HepG2 (cell line): ENCODE data around the gene NOTCH3. TPM values are rescaled to one million over a fixed set of nuclear protein-coding genes. Genes with fewer than 3 reads are reported as not detected.
A peak's percentile ranks its signal among the peaks of the same experiment; 100 is the strongest.

Experiments
- TEAD3 ChIP-seq: optimal IDR thresholded peaks from 2 replicates; pipeline ENCODE3; 2016; ENCODE audit warnings: borderline replicate concordance
- YY1 ChIP-seq: IDR thresholded peaks from 2 replicates; pipeline ENCODE4 v1.6.1; 2011; ENCODE audit warnings: low read length, low read depth, moderate library complexity, mild to moderate bottlenecking; ENCODE audit not compliant: insufficient read depth, insufficient replicate concordance
- ZNF704 ChIP-seq: sonication (generic); formaldehyde crosslinking; IDR thresholded peaks from 2 replicates; pipeline ENCODE4 v1.8.1; 2023; ENCODE audit warnings: mild to moderate bottlenecking, inconsistent platforms, moderate library complexity, missing genetic modification reagents, borderline replicate concordance
- ZNF740 ChIP-seq: sonication (generic); formaldehyde crosslinking; IDR thresholded peaks from 2 replicates; pipeline ENCODE4 v1.4.0; 2020; ENCODE audit warnings: missing genetic modification reagents
- polyA plus RNA-seq, 8 experiments: library from polyadenylated mRNA; depleted of rRNA in 3 of 8; stranded (reverse) in 7 of 8; unstranded in 1 of 8; fragments of >200 nt; fragmentation: Illumina TruSeq in 4 of 8; extraction: Trizol in 4 of 8; gene quantifications; 2 replicates each; pipeline versions ENCODE4 v1.2.1 to v1.2.3, GENCODE V29; 2011 to 2016; ENCODE audit warnings: low read depth in 4 of 8, missing spikeins in 1 of 8, mixed read lengths in 1 of 8; ENCODE audit not compliant: insufficient read depth in 1 of 8
- total RNA-seq, 5 experiments: library from RNA; depleted of rRNA; stranded (reverse); fragments of >200 nt; fragmentation: Illumina TruSeq; extraction: Trizol; gene quantifications; 2 replicates each; pipeline ENCODE4 v1.2.3, GENCODE V29; 2016; ENCODE audit warnings: low read depth in 1 of 5
- TF ChIP-seq, protein P1 (sequence below): IDR thresholded peaks from 2 replicates; pipeline ENCODE4 v1.6.1; 2012; ENCODE audit warnings: low read length, improper control_type of control experiment

The NOTCH3 gene
- total and polyA plus RNA-seq, 2 of the 13 experiments (the other 11 are each of a cell fraction or from before 2014, with no cell fraction given): 0.09 to 0.28 TPM

GRCh38 chr19:15199661-15200552, 888 bp downstream of the NOTCH3 start (continued):
- TF ChIP-seq ZNF704 (CRISPR knock-in tag) (no peak), YY1 (peak; percentile 31), TEAD3 (CRISPR knock-in tag) (no peak), ZNF740 (CRISPR knock-in tag) (0 out of 2 replicates have a peak, but pooled peaks have one; percentile 33)
- TF ChIP-seq, protein P1, sequence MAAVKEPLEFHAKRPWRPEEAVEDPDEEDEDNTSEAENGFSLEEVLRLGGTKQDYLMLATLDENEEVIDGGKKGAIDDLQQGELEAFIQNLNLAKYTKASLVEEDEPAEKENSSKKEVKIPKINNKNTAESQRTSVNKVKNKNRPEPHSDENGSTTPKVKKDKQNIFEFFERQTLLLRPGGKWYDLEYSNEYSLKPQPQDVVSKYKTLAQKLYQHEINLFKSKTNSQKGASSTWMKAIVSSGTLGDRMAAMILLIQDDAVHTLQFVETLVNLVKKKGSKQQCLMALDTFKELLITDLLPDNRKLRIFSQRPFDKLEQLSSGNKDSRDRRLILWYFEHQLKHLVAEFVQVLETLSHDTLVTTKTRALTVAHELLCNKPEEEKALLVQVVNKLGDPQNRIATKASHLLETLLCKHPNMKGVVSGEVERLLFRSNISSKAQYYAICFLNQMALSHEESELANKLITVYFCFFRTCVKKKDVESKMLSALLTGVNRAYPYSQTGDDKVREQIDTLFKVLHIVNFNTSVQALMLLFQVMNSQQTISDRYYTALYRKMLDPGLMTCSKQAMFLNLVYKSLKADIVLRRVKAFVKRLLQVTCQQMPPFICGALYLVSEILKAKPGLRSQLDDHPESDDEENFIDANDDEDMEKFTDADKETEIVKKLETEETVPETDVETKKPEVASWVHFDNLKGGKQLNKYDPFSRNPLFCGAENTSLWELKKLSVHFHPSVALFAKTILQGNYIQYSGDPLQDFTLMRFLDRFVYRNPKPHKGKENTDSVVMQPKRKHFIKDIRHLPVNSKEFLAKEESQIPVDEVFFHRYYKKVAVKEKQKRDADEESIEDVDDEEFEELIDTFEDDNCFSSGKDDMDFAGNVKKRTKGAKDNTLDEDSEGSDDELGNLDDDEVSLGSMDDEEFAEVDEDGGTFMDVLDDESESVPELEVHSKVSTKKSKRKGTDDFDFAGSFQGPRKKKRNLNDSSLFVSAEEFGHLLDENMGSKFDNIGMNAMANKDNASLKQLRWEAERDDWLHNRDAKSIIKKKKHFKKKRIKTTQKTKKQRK: no peak
